ENCODE measurements around the gene BLM. TPM values are rescaled to one million over a fixed set of nuclear protein-coding genes. Genes with fewer than 3 reads are reported as not detected.

The BLM gene
- polyA plus RNA-seq, 1 donor (not counting 4 experiments of a cell fraction or from before 2014, with no cell fraction given): 4.4 TPM

DNA sequence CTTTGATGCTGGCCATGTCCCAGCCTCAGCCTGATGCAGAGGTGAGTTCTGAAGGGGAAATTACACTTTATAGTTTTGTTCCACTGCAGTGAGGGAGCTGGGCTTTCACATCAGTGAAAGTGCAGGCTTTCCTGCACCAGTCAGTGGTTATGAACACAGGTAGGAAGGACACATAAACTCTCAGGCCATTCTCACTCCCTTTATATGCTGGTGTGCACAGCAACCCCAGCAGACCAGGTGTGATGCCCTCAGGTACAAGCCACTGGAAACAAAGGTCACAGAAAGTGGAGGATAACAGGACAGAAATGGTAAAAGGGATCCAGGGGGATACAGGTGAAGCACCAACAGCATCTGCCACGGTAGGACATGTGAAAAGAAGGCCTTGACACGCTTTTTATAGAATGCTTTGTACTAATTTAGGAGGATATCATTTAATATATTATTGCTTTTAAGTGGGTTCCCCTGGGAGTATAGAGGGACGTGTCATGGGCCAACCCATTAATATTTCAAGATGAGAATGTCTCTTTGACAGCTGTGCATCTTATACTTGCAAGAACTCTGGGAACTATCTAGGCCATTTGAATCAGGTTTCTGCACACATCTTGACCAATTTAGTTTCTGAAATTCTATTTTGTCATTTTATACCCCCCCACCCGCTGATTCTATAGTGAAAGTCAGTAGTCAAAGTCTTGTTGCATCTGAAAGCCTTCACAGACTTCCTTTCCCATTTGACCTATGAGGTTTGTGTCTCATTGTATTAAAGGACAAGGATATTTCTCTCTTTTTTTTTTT is 25.0 kb upstream of the BLM start:
- no peaks in the 10 kb centered on the region for H3K27me3 ChIP-seq (ENCODE audit: control insufficient read depth, extremely low read depth, insufficient read depth, low read length)
- no peaks in the 10 kb centered on the region for H4K20me1 ChIP-seq (ENCODE audit: control insufficient read depth, extremely low read depth, insufficient read depth, low read length)
- H3K4me3 ChIP-seq (ENCODE audit: control insufficient read depth in 2 of 3, extremely low read depth in 1 of 3, insufficient read depth in 2 of 3, low read depth in 1 of 3, low read length in 3 of 3): no peak overlapping the region
- no peaks in the 10 kb centered on the region for H3K9me3 ChIP-seq (ENCODE audit: control insufficient read depth, low read depth, low read length)
- no peak overlapping the region for H3K9ac ChIP-seq (ENCODE audit: control insufficient read depth, extremely low read depth, insufficient read depth, low read length)
- no peak overlapping the region for H3K4me2 ChIP-seq (ENCODE audit: control insufficient read depth, extremely low read depth, insufficient read depth, low read depth, low read length)
- H3K27ac ChIP-seq (ENCODE audit: control insufficient read depth, insufficient read depth, low read length): no peak overlapping the region
- H3K79me2 ChIP-seq (ENCODE audit: control insufficient read depth, insufficient read depth, low read length): no peaks in the 10 kb centered on the region
- H2AFZ ChIP-seq (ENCODE audit: control insufficient read depth, low read length): no peak overlapping the region
- FAIRE-seq (no peak), DNase-seq (ENCODE audit: low read depth, low spot score) (no peak)
- no peaks in the 10 kb centered on the region for H3K36me3 ChIP-seq (ENCODE audit: control insufficient read depth in 2 of 2, extremely low read depth in 1 of 2, insufficient read depth in 2 of 2, low read length in 2 of 2)
- TF ChIP-seq EZH2 (IDR thresholded peaks at IDR 0.05; ENCODE audit: low read length): no peak
- TF ChIP-seq CTCF (optimal IDR thresholded peaks at IDR 0.05 in 1 of 3, IDR thresholded peaks at IDR 0.05 in 1 of 3, conservative IDR thresholded peaks at IDR 0.05 in 1 of 3; ENCODE audit: extremely low read depth in 1 of 3, insufficient read depth in 2 of 3, low read length in 3 of 3): no peak
- H3K9me1 ChIP-seq (ENCODE audit: control insufficient read depth, extremely low read depth, insufficient read depth, low read length): no peaks in the 10 kb centered on the region
- no peaks in the 10 kb centered on the region for H3K4me1 ChIP-seq (ENCODE audit: control insufficient read depth, extremely low read depth, insufficient read depth, low read length)
- dilution Hi-C loops (cut with MboI; ENCODE audit: extremely low pct_ligation_motif_present, low sequenced_read_pairs): no loop called here

DNA sequence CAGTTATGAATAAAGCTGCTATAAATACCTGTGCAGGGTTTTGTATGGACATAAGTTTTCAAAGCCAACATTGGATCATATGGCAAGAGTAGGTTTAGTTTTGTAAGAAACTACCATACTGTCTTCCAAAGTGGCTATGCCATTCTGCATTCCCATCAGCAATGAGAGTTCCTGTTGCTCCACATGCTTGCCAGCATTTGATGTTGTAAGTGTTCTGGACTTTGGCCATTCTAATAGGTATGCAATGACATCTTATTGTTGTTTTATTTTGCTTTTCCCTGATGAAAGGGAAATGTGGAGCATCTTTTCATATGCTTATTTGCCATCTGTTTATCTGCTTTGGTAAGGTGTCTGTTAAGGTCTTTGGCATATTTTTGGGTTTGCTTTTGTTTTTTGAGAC is 22.2 kb upstream of the BLM start:
- DNase-seq (ENCODE audit: low read depth, low spot score): no peak
- no peaks in the 10 kb centered on the region for H3K27me3 ChIP-seq (ENCODE audit: control insufficient read depth, extremely low read depth, insufficient read depth, low read length)

More for the DNA sequence above, 22.2 kb upstream of the BLM start:
- Histone ChIP-seq H3K9ac (ENCODE audit: control insufficient read depth, extremely low read depth, insufficient read depth, low read length) (no peak overlapping the region), H3K9me1 (ENCODE audit: control insufficient read depth, extremely low read depth, insufficient read depth, low read length) (no peaks in the 10 kb centered on the region), H3K4me3 (ENCODE audit: control insufficient read depth in 2 of 3, extremely low read depth in 1 of 3, insufficient read depth in 2 of 3, low read depth in 1 of 3, low read length in 3 of 3) (no peak overlapping the region), H3K36me3 (ENCODE audit: control insufficient read depth in 2 of 2, extremely low read depth in 1 of 2, insufficient read depth in 2 of 2, low read length in 2 of 2) (no peaks in the 10 kb centered on the region), H2AFZ (ENCODE audit: control insufficient read depth, low read length) (no peak overlapping the region), H3K9me3 (ENCODE audit: control insufficient read depth, low read depth, low read length) (no peaks in the 10 kb centered on the region), H3K79me2 (ENCODE audit: control insufficient read depth, insufficient read depth, low read length) (no peaks in the 10 kb centered on the region), H3K4me2 (ENCODE audit: control insufficient read depth, extremely low read depth, insufficient read depth, low read depth, low read length) (no peak overlapping the region), H4K20me1 (ENCODE audit: control insufficient read depth, extremely low read depth, insufficient read depth, low read length) (no peaks in the 10 kb centered on the region), H3K4me1 (ENCODE audit: control insufficient read depth, extremely low read depth, insufficient read depth, low read length) (no peaks in the 10 kb centered on the region), H3K27ac (ENCODE audit: control insufficient read depth, insufficient read depth, low read length) (no peak overlapping the region)
- no peak for TF ChIP-seq EZH2 (IDR thresholded peaks at IDR 0.05; ENCODE audit: low read length)
- no peak for TF ChIP-seq CTCF (optimal IDR thresholded peaks at IDR 0.05 in 1 of 3, IDR thresholded peaks at IDR 0.05 in 1 of 3, conservative IDR thresholded peaks at IDR 0.05 in 1 of 3; ENCODE audit: extremely low read depth in 1 of 3, insufficient read depth in 2 of 3, low read length in 3 of 3)
- dilution Hi-C loops (cut with MboI; ENCODE audit: extremely low pct_ligation_motif_present, low sequenced_read_pairs): no loop called here
- no peak for FAIRE-seq

Measured in keratinocyte (primary cell).